Sigmoid colon (tissue), 7 donors: ENCODE data around the gene BCR. TPM values are rescaled to one million over a fixed set of nuclear protein-coding genes. Genes with fewer than 3 reads are reported as not detected.

Source experiments
- DNase-seq: peaks from one replicate; pipeline ENCODE4 v3.0.0-alpha.2; 2019
- H3K27ac ChIP-seq, 4 donors: fragments of 200-600 bp; sonication (generic); one replicate each; pipeline ENCODE4 v1.5.1; 2016 to 2019; ENCODE audit warnings: mild to moderate bottlenecking in 1 of 4
- H3K27me3 ChIP-seq, 3 donors: fragments of 200-600 bp; sonication (generic); one replicate each; pipeline ENCODE4 v1.5.1; 2019; ENCODE audit warnings: mild to moderate bottlenecking in 1 of 3
- H3K36me3 ChIP-seq, 4 donors: fragments of 200-600 bp; sonication (generic); one replicate each; pipeline ENCODE4 v1.5.1; 2016 to 2019
- H3K4me1 ChIP-seq, 4 donors: fragments of 200-600 bp; sonication (generic); one replicate each; pipeline ENCODE4 v1.5.1; 2017 to 2019
- H3K4me3 ChIP-seq, 4 donors: fragments of 200-600 bp; sonication (generic); one replicate each; pipeline ENCODE4 v1.5.1; 2017 to 2019; ENCODE audit warnings: mild to moderate bottlenecking in 2 of 4, moderate library complexity in 1 of 4
- H3K9me3 ChIP-seq, 4 donors: fragments of 200-600 bp in 3 of 4; sonication (generic) in 3 of 4; one replicate each; pipeline versions ENCODE4 v1.5.1 to v1.6.1; 2013 to 2019
- CTCF ChIP-seq, 4 experiments: fragments of 450-650 bp in 3 of 4; fragments of 200-600 bp in 1 of 4; IDR thresholded peaks; one replicate each; pipeline ENCODE4 v1.5.1; 2016 to 2019; ENCODE audit warnings: antibody characterized with exemption in 4 of 4, mild to moderate bottlenecking in 3 of 4, moderate library complexity in 2 of 4
- EP300 ChIP-seq, 4 donors: sonication (generic); formaldehyde crosslinking; IDR thresholded peaks; one replicate each; pipeline ENCODE4 v1.6.1; 2017; ENCODE audit warnings: antibody characterized with exemption in 4 of 4
- POLR2A ChIP-seq, 2 donors: fragments of 450-650 bp; IDR thresholded peaks; one replicate each; pipeline ENCODE4 v1.6.1; 2016; ENCODE audit warnings: antibody characterized with exemption in 2 of 2, mild to moderate bottlenecking in 2 of 2, moderate library complexity in 2 of 2
- POLR2AphosphoS5 ChIP-seq, 4 donors: sonication (generic); formaldehyde crosslinking; IDR thresholded peaks; one replicate each; pipeline ENCODE4 v1.6.1; 2017; ENCODE audit warnings: antibody characterized with exemption in 4 of 4
- WGBS, 2 donors: extraction: QIAGEN DNeasy Blood & Tissue Kit; methylation state at CpG; one replicate each; pipeline ENCODE4 v1.1.7; 2013; 5-methylcytosine and 5-hydroxymethylcytosine counted together
- intact Hi-C: fragments of 100-400 bp; cut with DNase I; formaldehyde crosslinking; loops from one replicate; pipeline ENCODE4 v1.15.1; 2023
- polyA plus RNA-seq, 3 donors: library from polyadenylated mRNA; stranded (reverse); fragments of 200-250 nt; gene quantifications; one replicate each; pipeline ENCODE4 v1.2.3, GENCODE V29; 2013
- total RNA-seq, 4 donors: library from RNA; depleted of rRNA; stranded (reverse); fragments of >200 nt; gene quantifications; one replicate each; pipeline ENCODE4 v1.1.0, GENCODE V29; 2016
- donor health status: healthy with polysubstance abuse.
- donor health status: Bipolar disorder and iron deficiency.
- donor health status: healthy.

Gene BCR
- total and polyA plus RNA-seq, 7 donors: 10.8 to 39.9 (median 17.5) TPM

- WGBS, 2 donors: 82 to 90% methylated on average over 20 of the region's 20 CpGs
- Histone ChIP-seq H3K36me3 (peaks cover 12 to 65% (median 33%) of the 10 kb centered on the region in 4 donors), H3K27ac (peak overlapping the region in 1 of 4 donors; percentile 85)
These were observed 96.6 kb downstream of the BCR start for GRCh38 chr22:23276656-23277582.

GRCh38 chr22:23277583-23278295 is 97.4 kb downstream of the BCR start:
- DNase-seq: no peak
- peak overlapping the region; percentile 62 to 91 (median 86) for H3K27ac ChIP-seq
- no peaks in the 10 kb centered on the region for H3K27me3 ChIP-seq
- no peaks in the 10 kb centered on the region for H3K9me3 ChIP-seq
- TF ChIP-seq CTCF (IDR thresholded peaks at IDR 0.05): no peak
- TF ChIP-seq POLR2AphosphoS5 (IDR thresholded peaks at IDR 0.05): no peak
- TF ChIP-seq EP300 (IDR thresholded peaks at IDR 0.05): no peak
- TF ChIP-seq POLR2A (IDR thresholded peaks at IDR 0.05): no peak
- peaks cover 0 to 47% (median 37%) of the 10 kb centered on the region in 4 donors for H3K4me1 ChIP-seq
- WGBS, 2 donors: 88 to 89% methylated on average over 15 of the region's 15 CpGs
- H3K4me3 ChIP-seq: no peak overlapping the region
- peaks cover 12 to 57% (median 27%) of the 10 kb centered on the region in 4 donors for H3K36me3 ChIP-seq
- intact Hi-C loops: no loop called here

More at GRCh38 chr22:23276656-23277582, 96.6 kb downstream of the BCR start:
- Histone ChIP-seq H3K9me3 (no peaks in the 10 kb centered on the region), H3K4me1 (peaks cover 0 to 39% (median 29%) of the 10 kb centered on the region in 4 donors), H3K27me3 (no peaks in the 10 kb centered on the region), H3K4me3 (no peak overlapping the region)
- no peak for DNase-seq
- intact Hi-C loops: no loop called here
- TF ChIP-seq POLR2A (IDR thresholded peaks at IDR 0.05) (no peak), EP300 (IDR thresholded peaks at IDR 0.05) (no peak), CTCF (IDR thresholded peaks at IDR 0.05) (no peak), POLR2AphosphoS5 (IDR thresholded peaks at IDR 0.05) (no peak)

GRCh38 chr22:23278883-23279675 is 98.8 kb downstream of the BCR start:
- intact Hi-C loops: no loop called here

More at GRCh38 chr22:23278883-23279675, 98.8 kb downstream of the BCR start:
- no peaks in the 10 kb centered on the region for H3K9me3 ChIP-seq
- peak overlapping the region; percentile 62 to 91 (median 86) for H3K27ac ChIP-seq
- TF ChIP-seq POLR2A (IDR thresholded peaks at IDR 0.05) (no peak), POLR2AphosphoS5 (IDR thresholded peaks at IDR 0.05) (peak in 1 of 4 donors; percentile 11), CTCF (IDR thresholded peaks at IDR 0.05) (no peak)
- H3K4me1 ChIP-seq: peaks cover 0 to 55% (median 45%) of the 10 kb centered on the region in 4 donors
- WGBS, 2 donors: 15 to 60% methylated on average over 11 of the region's 11 CpGs
- no peak for DNase-seq
- no peak overlapping the region for H3K4me3 ChIP-seq
- peaks cover 0 to 44% (median 15%) of the 10 kb centered on the region in 4 donors for H3K36me3 ChIP-seq
- H3K27me3 ChIP-seq: no peaks in the 10 kb centered on the region
